ENCODE results near the gene ZNF511.

The ZNF511 gene

DNA sequence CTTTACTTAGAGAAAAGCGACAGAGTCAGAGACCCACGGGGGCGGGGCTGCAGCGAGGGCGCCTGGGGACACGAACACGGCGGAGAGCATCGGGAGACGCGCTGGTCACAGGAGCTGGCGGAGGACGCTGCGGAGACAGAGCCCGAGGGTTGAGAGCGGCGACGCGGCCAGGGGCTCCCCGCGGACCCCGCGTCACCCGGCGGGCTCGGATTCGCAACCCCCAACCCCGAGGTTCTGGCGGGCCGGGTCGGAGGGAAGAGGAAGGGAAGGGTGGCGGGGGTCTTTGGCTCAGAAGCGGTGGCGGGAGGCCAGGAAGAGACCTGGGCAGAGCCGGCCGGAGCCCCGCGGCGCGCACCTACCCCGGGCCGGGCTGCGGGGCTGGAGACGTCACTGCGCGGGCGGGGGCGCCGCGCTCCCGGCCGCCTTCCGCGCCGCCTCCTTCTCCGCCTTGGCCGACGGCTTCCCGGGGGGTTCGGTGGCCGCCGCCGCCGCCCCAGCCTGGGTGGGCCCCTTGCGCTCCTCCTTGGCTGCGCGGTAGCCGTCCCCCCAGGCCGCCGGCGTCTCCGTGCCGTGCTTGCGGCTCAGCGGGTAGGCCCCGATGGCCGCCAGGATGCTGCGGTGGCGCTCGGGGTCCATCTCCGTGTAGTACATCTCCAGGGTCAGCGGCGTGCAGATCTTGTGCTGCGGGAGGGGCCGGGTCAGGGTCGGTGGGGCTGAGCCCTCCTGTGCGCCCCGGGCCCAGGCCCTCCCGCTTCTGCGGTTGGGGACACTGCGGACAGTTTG is 16.9 kb downstream of the ZNF511 start:
- no peak overlapping the region for H3K4me3 ChIP-seq (ENCODE audit: low read depth, low read length)
- TF ChIP-seq WT1 (tag by site-specific recombination; IDR thresholded peaks at IDR 0.05) (no peak), ZNF785 (tag by site-specific recombination; IDR thresholded peaks at IDR 0.05) (no peak), ZNF175 (tag by site-specific recombination; IDR thresholded peaks at IDR 0.05) (no peak), ZFP3 (tag by site-specific recombination; IDR thresholded peaks at IDR 0.05; ENCODE audit: low read depth) (no peak), KLF9 (tag by site-specific recombination; IDR thresholded peaks at IDR 0.05; ENCODE audit: low read depth) (no peak), ZBTB21 (tag by site-specific recombination; IDR thresholded peaks at IDR 0.05) (no peak), ZNF248 (tag by site-specific recombination; IDR thresholded peaks at IDR 0.05) (no peak), KLF10 (tag by site-specific recombination; IDR thresholded peaks at IDR 0.05) (no peak), TCF7L2 (IDR thresholded peaks at IDR 0.05; ENCODE audit: borderline replicate concordance, low read depth, low read length) (no peak), ZNF423 (tag by site-specific recombination; IDR thresholded peaks at IDR 0.05) (no peak), ZNF311 (tag by site-specific recombination; IDR thresholded peaks at IDR 0.05; ENCODE audit: borderline replicate concordance) (no peak)
- TF ChIP-seq, protein P1, sequence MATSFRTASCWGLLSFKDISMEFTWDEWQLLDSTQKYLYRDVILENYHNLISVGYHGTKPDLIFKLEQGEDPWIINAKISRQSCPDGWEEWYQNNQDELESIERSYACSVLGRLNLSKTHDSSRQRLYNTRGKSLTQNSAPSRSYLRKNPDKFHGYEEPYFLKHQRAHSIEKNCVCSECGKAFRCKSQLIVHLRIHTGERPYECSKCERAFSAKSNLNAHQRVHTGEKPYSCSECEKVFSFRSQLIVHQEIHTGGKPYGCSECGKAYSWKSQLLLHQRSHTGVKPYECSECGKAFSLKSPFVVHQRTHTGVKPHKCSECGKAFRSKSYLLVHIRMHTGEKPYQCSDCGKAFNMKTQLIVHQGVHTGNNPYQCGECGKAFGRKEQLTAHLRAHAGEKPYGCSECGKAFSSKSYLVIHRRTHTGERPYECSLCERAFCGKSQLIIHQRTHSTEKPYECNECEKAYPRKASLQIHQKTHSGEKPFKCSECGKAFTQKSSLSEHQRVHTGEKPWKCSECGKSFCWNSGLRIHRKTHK (tag by site-specific recombination; IDR thresholded peaks at IDR 0.05) = no peak
- TF ChIP-seq, protein P2, sequence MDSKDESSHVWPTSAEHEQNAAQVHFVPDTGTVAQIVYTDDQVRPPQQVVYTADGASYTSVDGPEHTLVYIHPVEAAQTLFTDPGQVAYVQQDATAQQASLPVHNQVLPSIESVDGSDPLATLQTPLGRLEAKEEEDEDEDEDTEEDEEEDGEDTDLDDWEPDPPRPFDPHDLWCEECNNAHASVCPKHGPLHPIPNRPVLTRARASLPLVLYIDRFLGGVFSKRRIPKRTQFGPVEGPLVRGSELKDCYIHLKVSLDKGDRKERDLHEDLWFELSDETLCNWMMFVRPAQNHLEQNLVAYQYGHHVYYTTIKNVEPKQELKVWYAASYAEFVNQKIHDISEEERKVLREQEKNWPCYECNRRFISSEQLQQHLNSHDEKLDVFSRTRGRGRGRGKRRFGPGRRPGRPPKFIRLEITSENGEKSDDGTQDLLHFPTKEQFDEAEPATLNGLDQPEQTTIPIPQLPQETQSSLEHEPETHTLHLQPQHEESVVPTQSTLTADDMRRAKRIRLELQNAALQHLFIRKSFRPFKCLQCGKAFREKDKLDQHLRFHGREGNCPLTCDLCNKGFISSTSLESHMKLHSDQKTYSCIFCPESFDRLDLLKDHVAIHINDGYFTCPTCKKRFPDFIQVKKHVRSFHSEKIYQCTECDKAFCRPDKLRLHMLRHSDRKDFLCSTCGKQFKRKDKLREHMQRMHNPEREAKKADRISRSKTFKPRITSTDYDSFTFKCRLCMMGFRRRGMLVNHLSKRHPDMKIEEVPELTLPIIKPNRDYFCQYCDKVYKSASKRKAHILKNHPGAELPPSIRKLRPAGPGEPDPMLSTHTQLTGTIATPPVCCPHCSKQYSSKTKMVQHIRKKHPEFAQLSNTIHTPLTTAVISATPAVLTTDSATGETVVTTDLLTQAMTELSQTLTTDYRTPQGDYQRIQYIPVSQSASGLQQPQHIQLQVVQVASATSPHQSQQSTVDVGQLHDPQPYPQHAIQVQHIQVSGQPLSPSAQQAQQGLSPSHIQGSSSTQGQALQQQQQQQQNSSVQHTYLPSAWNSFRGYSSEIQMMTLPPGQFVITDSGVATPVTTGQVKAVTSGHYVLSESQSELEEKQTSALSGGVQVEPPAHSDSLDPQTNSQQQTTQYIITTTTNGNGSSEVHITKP (tag by site-specific recombination; IDR thresholded peaks at IDR 0.05) = no peak
- TF ChIP-seq, protein P3, sequence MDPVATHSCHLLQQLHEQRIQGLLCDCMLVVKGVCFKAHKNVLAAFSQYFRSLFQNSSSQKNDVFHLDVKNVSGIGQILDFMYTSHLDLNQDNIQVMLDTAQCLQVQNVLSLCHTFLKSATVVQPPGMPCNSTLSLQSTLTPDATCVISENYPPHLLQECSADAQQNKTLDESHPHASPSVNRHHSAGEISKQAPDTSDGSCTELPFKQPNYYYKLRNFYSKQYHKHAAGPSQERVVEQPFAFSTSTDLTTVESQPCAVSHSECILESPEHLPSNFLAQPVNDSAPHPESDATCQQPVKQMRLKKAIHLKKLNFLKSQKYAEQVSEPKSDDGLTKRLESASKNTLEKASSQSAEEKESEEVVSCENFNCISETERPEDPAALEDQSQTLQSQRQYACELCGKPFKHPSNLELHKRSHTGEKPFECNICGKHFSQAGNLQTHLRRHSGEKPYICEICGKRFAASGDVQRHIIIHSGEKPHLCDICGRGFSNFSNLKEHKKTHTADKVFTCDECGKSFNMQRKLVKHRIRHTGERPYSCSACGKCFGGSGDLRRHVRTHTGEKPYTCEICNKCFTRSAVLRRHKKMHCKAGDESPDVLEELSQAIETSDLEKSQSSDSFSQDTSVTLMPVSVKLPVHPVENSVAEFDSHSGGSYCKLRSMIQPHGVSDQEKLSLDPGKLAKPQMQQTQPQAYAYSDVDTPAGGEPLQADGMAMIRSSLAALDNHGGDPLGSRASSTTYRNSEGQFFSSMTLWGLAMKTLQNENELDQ (tag by site-specific recombination; IDR thresholded peaks at IDR 0.05; ENCODE audit: low read depth) = no peak
- H3K36me3 ChIP-seq (ENCODE audit: control insufficient read depth in 2 of 2, insufficient read depth in 1 of 2, low read length in 2 of 2) = no peaks in the 10 kb centered on the region
- H3K27ac ChIP-seq (ENCODE audit: extremely low read depth, low read depth, low read length) = no peak overlapping the region
- ChIA-PET CTCF (no interaction called here), POLR2A (no interaction called here)
- H3K9me3 ChIP-seq (ENCODE audit: control insufficient read depth, insufficient read depth, low read depth, low read length) = no peaks in the 10 kb centered on the region
- peaks cover 11% of the 10 kb centered on the region for H3K4me1 ChIP-seq (ENCODE audit: control insufficient read depth, insufficient read depth, low read length)

DNA sequence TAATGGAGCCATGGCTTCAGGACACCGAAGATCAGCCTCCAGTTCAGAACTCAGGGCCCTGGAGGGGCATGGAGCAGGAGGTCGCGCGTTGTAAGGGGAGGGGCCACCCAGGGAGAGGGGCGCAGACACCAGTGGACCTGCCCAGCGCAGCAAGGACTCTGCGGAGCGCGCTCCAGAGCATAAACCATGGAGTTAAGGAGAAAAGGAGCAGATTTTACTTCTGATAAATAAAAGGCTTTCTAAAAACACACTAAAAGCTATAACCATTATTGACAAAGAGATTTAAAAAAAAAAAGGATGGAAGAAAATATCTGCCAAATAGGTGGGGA is 17.5 kb downstream of the ZNF511 start:
- ChIA-PET CTCF (no interaction called here), POLR2A (no interaction called here)
- no peaks in the 10 kb centered on the region for H3K9me3 ChIP-seq (ENCODE audit: control insufficient read depth, insufficient read depth, low read depth, low read length)
- H3K4me1 ChIP-seq (ENCODE audit: control insufficient read depth, insufficient read depth, low read length) = peaks cover 11% of the 10 kb centered on the region
- H3K4me3 ChIP-seq (ENCODE audit: low read depth, low read length) = no peak overlapping the region
- H3K27ac ChIP-seq (ENCODE audit: extremely low read depth, low read depth, low read length) = no peak overlapping the region
- H3K36me3 ChIP-seq (ENCODE audit: control insufficient read depth in 2 of 2, insufficient read depth in 1 of 2, low read length in 2 of 2) = no peaks in the 10 kb centered on the region
- TF ChIP-seq, protein P4, sequence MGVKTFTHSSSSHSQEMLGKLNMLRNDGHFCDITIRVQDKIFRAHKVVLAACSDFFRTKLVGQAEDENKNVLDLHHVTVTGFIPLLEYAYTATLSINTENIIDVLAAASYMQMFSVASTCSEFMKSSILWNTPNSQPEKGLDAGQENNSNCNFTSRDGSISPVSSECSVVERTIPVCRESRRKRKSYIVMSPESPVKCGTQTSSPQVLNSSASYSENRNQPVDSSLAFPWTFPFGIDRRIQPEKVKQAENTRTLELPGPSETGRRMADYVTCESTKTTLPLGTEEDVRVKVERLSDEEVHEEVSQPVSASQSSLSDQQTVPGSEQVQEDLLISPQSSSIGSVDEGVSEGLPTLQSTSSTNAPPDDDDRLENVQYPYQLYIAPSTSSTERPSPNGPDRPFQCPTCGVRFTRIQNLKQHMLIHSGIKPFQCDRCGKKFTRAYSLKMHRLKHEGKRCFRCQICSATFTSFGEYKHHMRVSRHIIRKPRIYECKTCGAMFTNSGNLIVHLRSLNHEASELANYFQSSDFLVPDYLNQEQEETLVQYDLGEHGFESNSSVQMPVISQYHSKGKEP (tag by site-specific recombination; IDR thresholded peaks at IDR 0.05) = no peak
- TF ChIP-seq ZNF555 (tag by site-specific recombination; conservative IDR thresholded peaks at IDR 0.05) = no peak
- TF ChIP-seq ZSCAN30 (tag by site-specific recombination; IDR thresholded peaks at IDR 0.05) = no peak
- TF ChIP-seq, protein P5, sequence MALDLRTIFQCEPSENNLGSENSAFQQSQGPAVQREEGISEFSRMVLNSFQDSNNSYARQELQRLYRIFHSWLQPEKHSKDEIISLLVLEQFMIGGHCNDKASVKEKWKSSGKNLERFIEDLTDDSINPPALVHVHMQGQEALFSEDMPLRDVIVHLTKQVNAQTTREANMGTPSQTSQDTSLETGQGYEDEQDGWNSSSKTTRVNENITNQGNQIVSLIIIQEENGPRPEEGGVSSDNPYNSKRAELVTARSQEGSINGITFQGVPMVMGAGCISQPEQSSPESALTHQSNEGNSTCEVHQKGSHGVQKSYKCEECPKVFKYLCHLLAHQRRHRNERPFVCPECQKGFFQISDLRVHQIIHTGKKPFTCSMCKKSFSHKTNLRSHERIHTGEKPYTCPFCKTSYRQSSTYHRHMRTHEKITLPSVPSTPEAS (tag by site-specific recombination; IDR thresholded peaks at IDR 0.05) = no peak
- TF ChIP-seq ZNF596 (tag by site-specific recombination; IDR thresholded peaks at IDR 0.05) = no peak
- no peak for TF ChIP-seq PRDM1 (tag by site-specific recombination; IDR thresholded peaks at IDR 0.05)
- no peak for TF ChIP-seq ZNF544 (tag by site-specific recombination; IDR thresholded peaks at IDR 0.05)
- TF ChIP-seq ZNF112 (tag by site-specific recombination; IDR thresholded peaks at IDR 0.05) = no peak
- TF ChIP-seq ZNF174 (tag by site-specific recombination; IDR thresholded peaks at IDR 0.05) = no peak
- TF ChIP-seq ZNF664 (tag by site-specific recombination; IDR thresholded peaks at IDR 0.05) = no peak
- TF ChIP-seq, protein P6, sequence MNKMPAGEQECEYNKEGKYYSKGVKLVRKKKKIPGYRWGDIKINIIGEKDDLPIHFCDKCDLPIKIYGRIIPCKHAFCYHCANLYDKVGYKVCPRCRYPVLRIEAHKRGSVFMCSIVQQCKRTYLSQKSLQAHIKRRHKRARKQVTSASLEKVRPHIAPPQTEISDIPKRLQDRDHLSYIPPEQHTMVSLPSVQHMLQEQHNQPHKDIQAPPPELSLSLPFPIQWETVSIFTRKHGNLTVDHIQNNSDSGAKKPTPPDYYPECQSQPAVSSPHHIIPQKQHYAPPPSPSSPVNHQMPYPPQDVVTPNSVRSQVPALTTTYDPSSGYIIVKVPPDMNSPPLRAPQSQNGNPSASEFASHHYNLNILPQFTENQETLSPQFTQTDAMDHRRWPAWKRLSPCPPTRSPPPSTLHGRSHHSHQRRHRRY (tag by site-specific recombination; IDR thresholded peaks at IDR 0.05) = no peak

Data from HEK293 (cell line).